Measurements from ENCODE around the gene CEP72.

Gene CEP72

GRCh38 chr5:588406-588995 is 23.6 kb upstream of the CEP72 start:
- no peak for TF ChIP-seq CTCF (IDR thresholded peaks at IDR 0.05; ENCODE audit: low read depth, low read length, missing control alignments)
- DNase-seq (ENCODE audit: extremely low read depth, low read depth), result no peak
- no peak overlapping the region for H3K4me3 ChIP-seq (replicated peaks; ENCODE audit: low read depth, low read length)

- H3K4me3 ChIP-seq (replicated peaks; ENCODE audit: low read depth, low read length), result no peak overlapping the region
- no peak for DNase-seq (ENCODE audit: extremely low read depth, low read depth)
- no peak for TF ChIP-seq CTCF (IDR thresholded peaks at IDR 0.05; ENCODE audit: low read depth, low read length, missing control alignments)
Observed at GRCh38 chr5:589173-589572, 23.0 kb upstream of the CEP72 start.

- no peak for TF ChIP-seq CTCF (IDR thresholded peaks at IDR 0.05; ENCODE audit: low read depth, low read length, missing control alignments)
- no peak overlapping the region for H3K4me3 ChIP-seq (replicated peaks; ENCODE audit: low read depth, low read length)
- DNase-seq (ENCODE audit: extremely low read depth, low read depth), result no peak
Observed at GRCh38 chr5:589588-589987, 22.6 kb upstream of the CEP72 start.

- TF ChIP-seq CTCF (IDR thresholded peaks at IDR 0.05; ENCODE audit: low read depth, low read length, missing control alignments), result no peak
- no peak for DNase-seq (ENCODE audit: extremely low read depth, low read depth)
Observed at GRCh38 chr5:590346-590745, 21.8 kb upstream of the CEP72 start.

GRCh38 chr5:591746-592145 is 20.4 kb upstream of the CEP72 start:
- no peak overlapping the region for H3K4me3 ChIP-seq (replicated peaks; ENCODE audit: low read depth, low read length)
- DNase-seq (ENCODE audit: extremely low read depth, low read depth), result no peak
- TF ChIP-seq CTCF (IDR thresholded peaks at IDR 0.05; ENCODE audit: low read depth, low read length, missing control alignments), result no peak

More at GRCh38 chr5:590346-590745, 21.8 kb upstream of the CEP72 start:
- H3K4me3 ChIP-seq (replicated peaks; ENCODE audit: low read depth, low read length), result no peak overlapping the region

GRCh38 chr5:592158-592557 is 20.0 kb upstream of the CEP72 start:
- no peak for TF ChIP-seq CTCF (IDR thresholded peaks at IDR 0.05; ENCODE audit: low read depth, low read length, missing control alignments)
- no peak for DNase-seq (ENCODE audit: extremely low read depth, low read depth)
- no peak overlapping the region for H3K4me3 ChIP-seq (replicated peaks; ENCODE audit: low read depth, low read length)

GRCh38 chr5:593511-593910 is 18.6 kb upstream of the CEP72 start:
- no peak overlapping the region for H3K4me3 ChIP-seq (replicated peaks; ENCODE audit: low read depth, low read length)
- no peak for TF ChIP-seq CTCF (IDR thresholded peaks at IDR 0.05; ENCODE audit: low read depth, low read length, missing control alignments)
- no peak for DNase-seq (ENCODE audit: extremely low read depth, low read depth)

Measured in HFF-Myc (cell line).